Trophoblast cell (in vitro differentiated cells and primary cell): ENCODE measurements around the gene FLT1.
A peak's percentile ranks its signal among the peaks of the same experiment; 100 is the strongest.

ENCODE experiments used
- DNase-seq, 2 donors: peaks; one replicate each; pipeline ENCODE4 v3.0.0-alpha.2; 2016
- H2AFZ ChIP-seq: 2 replicates; pipeline ENCODE4 v1.6.1; 2013; ENCODE audit warnings: low read length, moderate library complexity, mild to moderate bottlenecking; ENCODE audit not compliant: insufficient read depth, poor library complexity
- H2AK5ac ChIP-seq: 2 replicates; pipeline ENCODE4 v1.6.1; 2013; ENCODE audit warnings: mild to moderate bottlenecking, low read length
- H2BK120ac ChIP-seq: 2 replicates; pipeline ENCODE4 v1.6.1; 2013; ENCODE audit warnings: low read length, mild to moderate bottlenecking, moderate library complexity; ENCODE audit not compliant: insufficient read depth, poor library complexity
- H2BK12ac ChIP-seq: 2 replicates; pipeline ENCODE4 v1.6.1; 2013; ENCODE audit warnings: mild to moderate bottlenecking, low read length, moderate library complexity
- H2BK5ac ChIP-seq: 2 replicates; pipeline ENCODE4 v1.6.1; 2013; ENCODE audit warnings: low read length, low read depth, moderate library complexity, mild to moderate bottlenecking; ENCODE audit not compliant: poor library complexity
- H3K14ac ChIP-seq: 2 replicates; pipeline ENCODE4 v1.6.1; 2013; ENCODE audit warnings: mild to moderate bottlenecking, low read length
- H3K18ac ChIP-seq: 2 replicates; pipeline ENCODE4 v1.6.1; 2013; ENCODE audit warnings: mild to moderate bottlenecking, low read length
- H3K23ac ChIP-seq: 2 replicates; pipeline ENCODE4 v1.6.1; 2013; ENCODE audit warnings: low read length
- H3K27ac ChIP-seq: 2 replicates; pipeline ENCODE4 v1.5.1; 2013; ENCODE audit warnings: low read depth, mild to moderate bottlenecking, inconsistent platforms, low read length, moderate library complexity
- H3K27me3 ChIP-seq: 2 replicates; pipeline ENCODE4 v1.6.1; 2013; ENCODE audit warnings: inconsistent platforms, mild to moderate bottlenecking, low read length, moderate library complexity; ENCODE audit not compliant: insufficient read depth
- H3K36me3 ChIP-seq, 2 experiments: 1 replicate in 1 of 2; 2 replicates in 1 of 2; pipeline ENCODE4 v1.6.1; 2013; ENCODE audit warnings: low read length in 2 of 2, mild to moderate bottlenecking in 2 of 2, moderate library complexity in 1 of 2; ENCODE audit not compliant: insufficient read depth in 2 of 2, control insufficient read depth in 1 of 2
- H3K4ac ChIP-seq: 2 replicates; pipeline ENCODE4 v1.6.1; 2013; ENCODE audit warnings: low read depth, mild to moderate bottlenecking, low read length, moderate library complexity
- H3K4me1 ChIP-seq, 2 experiments: 1 replicate in 1 of 2; 2 replicates in 1 of 2; pipeline ENCODE4 v1.6.1; 2013; ENCODE audit warnings: low read length in 2 of 2, mild to moderate bottlenecking in 2 of 2, moderate library complexity in 1 of 2; ENCODE audit not compliant: insufficient read depth in 2 of 2, control insufficient read depth in 1 of 2
- H3K4me2 ChIP-seq: 2 replicates; pipeline ENCODE4 v1.6.1; 2013; ENCODE audit warnings: inconsistent platforms, mild to moderate bottlenecking, low read length, moderate library complexity
- H3K4me3 ChIP-seq: 2 replicates; pipeline ENCODE4 v1.5.1; 2013; ENCODE audit warnings: mild to moderate bottlenecking, low read depth, low read length, inconsistent platforms
- H3K79me1 ChIP-seq: one replicate; pipeline ENCODE4 v1.6.1; 2013; ENCODE audit warnings: low read length
- H3K79me2 ChIP-seq: 2 replicates; pipeline ENCODE4 v1.6.1; 2013; ENCODE audit warnings: low read length, mild to moderate bottlenecking; ENCODE audit not compliant: control insufficient read depth, insufficient read depth, poor library complexity
- H3K9ac ChIP-seq: 2 replicates; pipeline ENCODE4 v1.6.1; 2013; ENCODE audit warnings: mild to moderate bottlenecking, low read length
- H3K9me3 ChIP-seq: 2 replicates; pipeline ENCODE4 v1.6.1; 2013; ENCODE audit warnings: low read depth, mild to moderate bottlenecking, control low read depth, inconsistent platforms, low read length; ENCODE audit not compliant: insufficient read depth
- H4K12ac ChIP-seq: 2 replicates; pipeline ENCODE4 v1.6.1; 2013; ENCODE audit warnings: low read depth, mild to moderate bottlenecking, low read length, moderate library complexity
- H4K8ac ChIP-seq: 2 replicates; pipeline ENCODE4 v1.6.1; 2013; ENCODE audit warnings: low read depth, mild to moderate bottlenecking, low read length, moderate library complexity
- H4K91ac ChIP-seq: one replicate; pipeline ENCODE4 v1.6.1; 2013; ENCODE audit warnings: low read depth, mild to moderate bottlenecking, low read length, moderate library complexity
- WGBS: extraction: QIAGEN DNeasy Blood & Tissue Kit; methylation state at CpG from one replicate; pipeline ENCODE4 v1.1.7; 2013; ENCODE audit warnings: missing lambda C conversion rate; ENCODE audit not compliant: insufficient read length, insufficient coverage; ENCODE audit errors: extremely low coverage; 5-methylcytosine and 5-hydroxymethylcytosine counted together

The FLT1 gene

DNA sequence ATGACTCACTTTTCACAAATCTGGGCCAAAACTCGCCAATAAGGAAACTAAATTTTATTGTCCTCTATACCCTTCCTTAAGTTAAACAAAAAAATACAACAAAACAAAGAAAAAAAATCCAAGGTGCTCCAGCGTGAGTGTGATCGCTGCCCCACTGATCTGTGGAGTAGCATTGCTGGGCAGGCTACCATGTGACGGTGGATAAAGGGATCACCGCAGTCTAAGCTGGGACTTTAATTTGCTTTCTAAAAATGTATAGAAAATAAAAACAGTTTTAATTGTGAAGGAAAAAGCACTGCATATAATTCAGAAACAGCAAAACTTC lies 92.9 kb downstream of the FLT1 start:
- Histone ChIP-seq H3K4ac (no peak overlapping the region), H3K9me3 (no peaks in the 10 kb centered on the region)

DNA sequence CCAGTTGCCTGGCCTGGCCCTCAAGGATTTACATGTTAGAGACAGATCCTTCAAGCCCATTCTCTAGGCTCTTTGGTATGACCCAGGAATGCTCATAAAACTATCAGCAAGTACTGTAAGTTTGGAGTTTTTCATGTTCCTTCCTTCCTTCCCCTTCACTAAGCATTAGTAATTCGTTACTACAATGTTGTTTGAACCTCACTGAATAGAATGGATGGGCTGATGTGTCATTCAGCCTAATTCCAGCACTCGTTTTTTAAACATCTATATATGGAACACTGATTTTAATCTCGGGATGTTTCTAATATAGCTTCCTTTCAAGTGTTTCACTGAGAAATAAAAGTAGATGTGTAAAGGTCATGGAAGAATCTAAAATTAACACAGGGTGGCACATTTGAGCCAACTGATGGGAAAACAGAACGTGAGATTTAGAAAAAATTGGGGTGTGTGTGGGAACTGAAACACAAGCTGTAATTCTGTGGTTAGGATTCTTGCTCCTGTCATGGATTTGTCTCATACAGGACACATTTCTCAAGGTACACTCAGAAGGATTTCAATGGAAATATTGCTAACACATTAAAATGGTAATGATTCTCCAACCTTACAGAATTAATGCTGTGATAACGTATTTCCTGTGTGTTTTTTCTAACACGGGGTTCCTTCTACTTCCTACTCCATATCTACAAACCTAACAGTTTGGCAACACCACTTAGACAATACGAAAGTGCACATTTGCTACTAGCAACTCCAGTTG lies 93.4 kb downstream of the FLT1 start:
- Histone ChIP-seq H3K79me2 (no peaks in the 10 kb centered on the region), H3K9ac (no peak overlapping the region), H3K4me1 (no peaks in the 10 kb centered on the region), H3K27ac (no peak overlapping the region), H3K9me3 (no peaks in the 10 kb centered on the region), H3K4me3 (no peak overlapping the region), H4K91ac (no peak overlapping the region), H3K4ac (no peak overlapping the region), H3K79me1 (no peaks in the 10 kb centered on the region), H3K23ac (no peak overlapping the region), H3K4me2 (no peak overlapping the region), H2BK120ac (no peak overlapping the region), H2BK5ac (no peak overlapping the region), H3K18ac (no peak overlapping the region), H3K14ac (no peak overlapping the region), H4K8ac (no peak overlapping the region), H3K36me3 (no peaks in the 10 kb centered on the region), H2AK5ac (no peak overlapping the region), H2BK12ac (no peak overlapping the region), H2AFZ (no peak overlapping the region), H3K27me3 (no peaks in the 10 kb centered on the region), H4K12ac (no peak overlapping the region)
- WGBS = no CpG with 5 or more reads among the region's 7 CpGs
- peak in 1 of 2 donors; percentile 62 for DNase-seq

More for the DNA sequence above, 92.9 kb downstream of the FLT1 start:
- H3K4me2 ChIP-seq = no peak overlapping the region
- no peak overlapping the region for H2BK120ac ChIP-seq
- WGBS = no CpG with 5 or more reads among the region's 5 CpGs
- no peaks in the 10 kb centered on the region for H3K36me3 ChIP-seq
- no peak overlapping the region for H3K18ac ChIP-seq
- H4K12ac ChIP-seq = no peak overlapping the region
- no peaks in the 10 kb centered on the region for H3K4me1 ChIP-seq
- H3K9ac ChIP-seq = no peak overlapping the region
- H3K23ac ChIP-seq = no peak overlapping the region
- DNase-seq = no peak
- H3K27me3 ChIP-seq = no peaks in the 10 kb centered on the region
- no peak overlapping the region for H2AK5ac ChIP-seq
- no peak overlapping the region for H3K27ac ChIP-seq
- H3K79me1 ChIP-seq = no peaks in the 10 kb centered on the region
- H2AFZ ChIP-seq = no peak overlapping the region
- H3K4me3 ChIP-seq = no peak overlapping the region
- no peak overlapping the region for H4K8ac ChIP-seq
- H2BK5ac ChIP-seq = no peak overlapping the region
- H3K14ac ChIP-seq = no peak overlapping the region
- no peak overlapping the region for H4K91ac ChIP-seq
- H3K79me2 ChIP-seq = no peaks in the 10 kb centered on the region
- H2BK12ac ChIP-seq = no peak overlapping the region

DNA sequence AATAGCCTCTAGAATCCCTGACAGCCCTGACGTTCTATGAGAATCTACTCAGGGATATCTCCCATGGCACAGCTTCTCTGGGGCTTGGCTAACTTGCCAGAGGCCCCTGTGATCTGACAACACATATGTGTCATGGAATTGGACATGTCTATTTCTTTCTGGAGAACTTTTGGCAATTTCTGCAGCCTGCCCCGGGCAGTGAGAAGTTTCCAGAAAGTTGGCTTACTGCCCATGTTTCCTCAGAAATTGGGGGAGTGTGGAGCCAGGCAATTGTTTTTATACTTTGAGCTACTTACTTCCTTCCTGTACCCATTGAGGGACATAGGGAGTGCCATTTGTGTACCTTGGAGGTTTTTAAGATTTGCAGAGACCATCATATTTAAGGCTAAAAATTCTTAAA lies 98.9 kb downstream of the FLT1 start:
- Histone ChIP-seq H3K23ac (no peak overlapping the region), H3K36me3 (no peaks in the 10 kb centered on the region), H3K27ac (no peak overlapping the region), H3K4me1 (no peaks in the 10 kb centered on the region), H3K79me1 (no peaks in the 10 kb centered on the region), H3K9me3 (no peaks in the 10 kb centered on the region), H3K79me2 (no peaks in the 10 kb centered on the region), H2BK12ac (no peak overlapping the region), H3K18ac (no peak overlapping the region), H2AFZ (no peak overlapping the region), H4K91ac (no peak overlapping the region), H3K14ac (no peak overlapping the region), H2BK120ac (no peak overlapping the region), H4K8ac (no peak overlapping the region), H3K9ac (no peak overlapping the region), H4K12ac (no peak overlapping the region), H3K4me3 (no peak overlapping the region), H3K4me2 (no peak overlapping the region), H3K4ac (no peak overlapping the region), H3K27me3 (no peaks in the 10 kb centered on the region), H2BK5ac (no peak overlapping the region), H2AK5ac (no peak overlapping the region)
- DNase-seq = no peak
- WGBS = no CpG with 5 or more reads among the region's 2 CpGs

DNA sequence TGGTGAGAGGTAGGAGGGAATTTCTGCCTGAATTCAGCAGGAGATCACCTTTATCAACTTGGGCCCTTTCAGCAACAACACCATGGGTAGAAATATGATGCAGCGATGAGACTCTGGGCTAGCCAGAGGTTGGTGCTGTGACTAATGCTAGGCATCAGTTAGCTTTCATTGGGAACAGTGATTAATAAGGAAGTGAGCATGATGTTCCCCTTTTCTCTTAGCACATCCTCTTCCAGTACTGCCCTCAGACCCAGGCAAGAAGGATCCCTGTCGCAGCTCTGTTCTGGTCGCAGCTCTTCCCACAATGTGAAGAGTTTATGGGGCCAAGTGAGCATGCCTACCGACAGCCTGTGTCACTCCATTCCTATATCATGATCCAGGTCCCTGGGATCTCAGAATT lies 100.5 kb downstream of the FLT1 start:
- DNase-seq = no peak
- no peak overlapping the region for H3K4me2 ChIP-seq
- no CpG with 5 or more reads among the region's 4 CpGs for whole genome bisulfite sequencing

More for the DNA sequence above, 100.5 kb downstream of the FLT1 start:
- Histone ChIP-seq H2BK5ac (no peak overlapping the region), H3K4ac (no peak overlapping the region), H3K9me3 (no peaks in the 10 kb centered on the region), H3K18ac (no peak overlapping the region), H3K9ac (no peak overlapping the region), H2AK5ac (no peak overlapping the region), H2AFZ (no peak overlapping the region), H2BK12ac (no peak overlapping the region), H3K27ac (no peak overlapping the region), H3K4me1 (no peaks in the 10 kb centered on the region), H4K8ac (no peak overlapping the region), H3K23ac (no peak overlapping the region), H3K4me3 (no peak overlapping the region), H4K91ac (no peak overlapping the region), H3K14ac (no peak overlapping the region), H3K36me3 (no peaks in the 10 kb centered on the region), H3K27me3 (no peaks in the 10 kb centered on the region), H3K79me2 (no peaks in the 10 kb centered on the region), H3K79me1 (no peaks in the 10 kb centered on the region), H2BK120ac (no peak overlapping the region), H4K12ac (no peak overlapping the region)
